Measurements from ENCODE around the gene LIN9.
A peak's percentile ranks its signal among the peaks of the same experiment; 100 is the strongest.
"Not testable (repeated sequence)": the region's sequence is repeated elsewhere in the genome, so short reads cannot be mapped to it uniquely, and the experiment has no call there.

Gene LIN9

GRCh38 chr1:226279498-226279897, 29.5 kb downstream of the LIN9 start:
- Histone ChIP-seq H3K9me3 (no peaks in the 10 kb centered on the region), H3K4me2 (no peak overlapping the region), H3K27me3 (no peaks in the 10 kb centered on the region), H4K20me1 (no peaks in the 10 kb centered on the region), H3K36me3 (peaks cover 67% of the 10 kb centered on the region), H3K9ac (no peak overlapping the region), H3K27ac (no peak overlapping the region), H3K4me1 (no peaks in the 10 kb centered on the region), H3K4me3 (no peak overlapping the region)
- TF ChIP-seq Cebpa-rat (IDR thresholded peaks at IDR 0.05) = no peak

- Histone ChIP-seq H3K27ac (no peak overlapping the region), H3K4me3 (no peak overlapping the region), H3K9me3 (no peaks in the 10 kb centered on the region), H3K27me3 (no peaks in the 10 kb centered on the region), H4K20me1 (no peaks in the 10 kb centered on the region), H3K4me1 (no peaks in the 10 kb centered on the region), H3K9ac (no peak overlapping the region), H3K36me3 (peaks cover 65% of the 10 kb centered on the region), H3K4me2 (no peak overlapping the region)
- no peak for TF ChIP-seq Cebpa-rat (IDR thresholded peaks at IDR 0.05)
Observed at GRCh38 chr1:226277897-226278296, 31.1 kb downstream of the LIN9 start.

- no peak overlapping the region for H3K4me2 ChIP-seq
- H4K20me1 ChIP-seq = no peaks in the 10 kb centered on the region
- no peaks in the 10 kb centered on the region for H3K9me3 ChIP-seq
- H3K36me3 ChIP-seq = peaks cover 65% of the 10 kb centered on the region
- H3K27ac ChIP-seq = no peak overlapping the region
- H3K9ac ChIP-seq = no peak overlapping the region
- H3K4me3 ChIP-seq = no peak overlapping the region
- no peaks in the 10 kb centered on the region for H3K4me1 ChIP-seq
- H3K27me3 ChIP-seq = no peaks in the 10 kb centered on the region
- TF ChIP-seq Cebpa-rat (IDR thresholded peaks at IDR 0.05) = no peak
Observed at GRCh38 chr1:226276987-226277386, 32.0 kb downstream of the LIN9 start.

- H3K4me1 ChIP-seq = no peaks in the 10 kb centered on the region
- no peak for TF ChIP-seq Cebpa-rat (IDR thresholded peaks at IDR 0.05)
- no peak overlapping the region for H3K4me2 ChIP-seq
- no peak overlapping the region for H3K4me3 ChIP-seq
- no peaks in the 10 kb centered on the region for H3K9me3 ChIP-seq
- H4K20me1 ChIP-seq = no peaks in the 10 kb centered on the region
- no peak overlapping the region for H3K27ac ChIP-seq
- H3K36me3 ChIP-seq = peaks cover 61% of the 10 kb centered on the region
- no peaks in the 10 kb centered on the region for H3K27me3 ChIP-seq
- no peak overlapping the region for H3K9ac ChIP-seq
Observed at GRCh38 chr1:226276077-226276682, 32.8 kb downstream of the LIN9 start.

GRCh38 chr1:226274138-226274537, 34.8 kb downstream of the LIN9 start:
- H3K36me3 ChIP-seq = peaks cover 69% of the 10 kb centered on the region
- no peak overlapping the region for H3K27ac ChIP-seq
- no peaks in the 10 kb centered on the region for H3K9me3 ChIP-seq
- no peak overlapping the region for H3K4me2 ChIP-seq
- no peak overlapping the region for H3K9ac ChIP-seq
- H3K4me3 ChIP-seq = no peak overlapping the region
- H3K4me1 ChIP-seq = no peaks in the 10 kb centered on the region
- TF ChIP-seq Cebpa-rat (IDR thresholded peaks at IDR 0.05) = no peak
- H4K20me1 ChIP-seq = no peaks in the 10 kb centered on the region
- H3K27me3 ChIP-seq = no peaks in the 10 kb centered on the region

- H3K36me3 ChIP-seq = peaks cover 72% of the 10 kb centered on the region
- not testable (repeated sequence) for H4K20me1 ChIP-seq, H3K4me2 ChIP-seq, H3K9ac ChIP-seq, H3K27ac ChIP-seq, H3K9me3 ChIP-seq, H3K27me3 ChIP-seq, H3K4me3 ChIP-seq, H3K4me1 ChIP-seq
Observed at GRCh38 chr1:226272233-226272902, 36.6 kb downstream of the LIN9 start.

GRCh38 chr1:226268421-226269124, 40.4 kb downstream of the LIN9 start:
- Histone ChIP-seq H3K36me3 (peaks cover 71% of the 10 kb centered on the region), H3K4me2 (no peak overlapping the region), H3K27me3 (no peaks in the 10 kb centered on the region), H3K9ac (no peak overlapping the region), H3K4me1 (no peaks in the 10 kb centered on the region), H3K4me3 (no peak overlapping the region), H3K27ac (no peak overlapping the region), H3K9me3 (peaks cover 4% of the 10 kb centered on the region; the same call in 1 of the 2 replicates), H4K20me1 (no peaks in the 10 kb centered on the region)
- TF ChIP-seq Cebpa-rat (IDR thresholded peaks at IDR 0.05) = no peak

- Histone ChIP-seq H3K9ac (no peak overlapping the region), H3K4me1 (no peaks in the 10 kb centered on the region), H3K27ac (no peak overlapping the region), H3K27me3 (no peaks in the 10 kb centered on the region), H4K20me1 (no peaks in the 10 kb centered on the region), H3K36me3 (peaks cover 80% of the 10 kb centered on the region), H3K9me3 (peaks cover 37% of the 10 kb centered on the region), H3K4me2 (no peak overlapping the region), H3K4me3 (no peak overlapping the region)
- peak; percentile 42; the same call in 1 of the 2 replicates for TF ChIP-seq Cebpa-rat (IDR thresholded peaks at IDR 0.05)
Observed at GRCh38 chr1:226261818-226262217, 47.1 kb downstream of the LIN9 start.

- H3K27me3 ChIP-seq = no peaks in the 10 kb centered on the region
- H3K9me3 ChIP-seq = peaks cover 10% of the 10 kb centered on the region
- H3K27ac ChIP-seq = no peak overlapping the region
- H3K4me3 ChIP-seq = no peak overlapping the region
- H3K4me1 ChIP-seq = no peaks in the 10 kb centered on the region
- no peaks in the 10 kb centered on the region for H4K20me1 ChIP-seq
- peaks cover 69% of the 10 kb centered on the region for H3K36me3 ChIP-seq
- H3K9ac ChIP-seq = no peak overlapping the region
- H3K4me2 ChIP-seq = no peak overlapping the region
- TF ChIP-seq Cebpa-rat (IDR thresholded peaks at IDR 0.05) = no peak
Observed at GRCh38 chr1:226255380-226255779, 53.6 kb downstream of the LIN9 start.

GRCh38 chr1:226253933-226254332, 55.0 kb downstream of the LIN9 start:
- Histone ChIP-seq H3K27ac (no peak overlapping the region), H3K4me1 (no peaks in the 10 kb centered on the region), H3K9me3 (0 out of 2 replicates have a peak, but pooled peaks cover under 1% of the 10 kb centered on the region), H3K4me3 (no peak overlapping the region), H3K4me2 (no peak overlapping the region), H3K9ac (no peak overlapping the region), H4K20me1 (no peaks in the 10 kb centered on the region), H3K36me3 (peaks cover 73% of the 10 kb centered on the region), H3K27me3 (no peaks in the 10 kb centered on the region)
- TF ChIP-seq Cebpa-rat (IDR thresholded peaks at IDR 0.05) = no peak

GRCh38 chr1:226252841-226253240, 56.1 kb downstream of the LIN9 start:
- H3K36me3 ChIP-seq = peaks cover 70% of the 10 kb centered on the region
- not testable (repeated sequence) for H3K4me3 ChIP-seq, H3K4me1 ChIP-seq, H3K27me3 ChIP-seq, H3K9ac ChIP-seq, H3K9me3 ChIP-seq, H3K4me2 ChIP-seq, H3K27ac ChIP-seq, H4K20me1 ChIP-seq
